Right ventricle myocardium superior (tissue), 1 donor: ENCODE measurements around the gene ZNF665. TPM values are rescaled to one million over a fixed set of nuclear protein-coding genes. Genes with fewer than 3 reads are reported as not detected.
A peak's percentile ranks its signal among the peaks of the same experiment; 100 is the strongest.
"Not testable (repeated sequence)": the region's sequence is repeated elsewhere in the genome, so short reads cannot be mapped to it uniquely, and the experiment has no call there.

ENCODE experiments used
- ATAC-seq: fragments of 200-7000 bp; cut with Tn5 transposase; one replicate; pipeline ENCODE4 v1.9.1; 2020; ENCODE audit warnings: mild to moderate bottlenecking; ENCODE audit not compliant: poor library complexity
- DNase-seq: peaks from one replicate; pipeline ENCODE4 v3.0.0-alpha.2; 2020
- intact Hi-C: fragments of 100-400 bp; cut with DNase I; formaldehyde crosslinking; loops from one replicate; pipeline ENCODE4 v1.11.2; 2022
- long read RNA-seq: library from polyadenylated mRNA; unstranded; transcript quantifications from one replicate; pipeline ENCODE4 v2.0.0, GENCODE V29; 2021
- total RNA-seq: library from RNA; stranded (reverse); fragmentation: NEBNext Ultra II Directional; extraction: Animal tissue kit (Norgen Biotek cat#: 25700); gene quantifications from one replicate; pipeline ENCODE4 v1.2.1, GENCODE V29; 2021
- donor health status: DM: no; HTN: yes; CAD: no; lungs with severe emphysema.

Gene ZNF665
- 1.3 TPM for total RNA-seq
- long read RNA-seq, result 0 reads

DNA sequence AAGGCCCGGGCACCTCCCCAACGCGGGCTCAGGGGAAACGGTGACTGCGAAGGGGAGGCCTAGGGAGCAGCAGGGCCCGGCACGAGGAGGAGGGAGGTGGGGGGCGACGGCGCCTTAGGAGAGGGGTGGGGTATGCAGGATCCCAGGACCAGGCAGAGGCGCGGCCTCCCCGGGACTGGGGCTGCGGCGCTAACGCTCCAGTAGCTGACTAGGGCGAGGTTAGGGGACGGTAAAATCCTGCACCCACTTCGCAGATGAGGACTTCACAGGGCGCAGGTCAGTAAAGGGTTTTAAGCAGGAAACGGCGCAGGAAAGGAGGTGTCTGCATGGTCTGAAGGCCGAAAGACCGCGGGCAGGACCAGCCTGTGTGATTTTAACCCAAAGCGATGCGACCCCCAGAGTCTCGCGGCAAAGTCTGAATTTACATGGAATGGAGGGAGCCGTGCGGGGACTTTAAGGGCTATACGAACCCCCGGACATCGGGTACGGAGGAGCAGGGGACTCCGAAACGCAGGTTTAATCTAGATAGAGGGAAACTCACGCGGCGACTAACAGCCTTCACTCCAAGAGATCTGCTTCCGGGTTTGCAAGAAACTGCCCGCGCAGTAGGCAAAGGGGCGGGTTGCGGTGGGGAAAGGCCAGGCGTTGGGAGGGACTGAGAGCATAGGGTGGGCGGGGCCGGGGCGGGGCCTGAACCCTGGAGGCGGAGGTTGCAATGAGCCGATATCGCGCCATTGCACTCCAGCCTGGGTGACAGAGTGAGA, at the start of gene ZNF665:
Gene ZNF665, minus strand, starts transcription at position 588 of the 764 bp plus-strand sequence. CDS start 10,460 bp downstream, outside the sequence.
- DNase-seq (peak; percentile 93), ATAC-seq (peak; percentile 86)
- intact Hi-C loops, result loop anchor here (5.0 to 10.0 kb wide), 2 partner anchors 116 to 172 kb away; partner anchors contain the start of gene ZNF525

GRCh38 chr19:53237114-53237777, 44.1 kb upstream of the ZNF665 start:
- DNase-seq, result no peak
- no peak for ATAC-seq
- intact Hi-C loops, result no loop called here

- intact Hi-C loops, result no loop called here
- DNase-seq (no peak), ATAC-seq (no peak)
Measured at GRCh38 chr19:53224606-53225005, 31.4 kb upstream of the ZNF665 start.

- ATAC-seq, intact Hi-C loops, DNase-seq: not testable (repeated sequence)
Measured at GRCh38 chr19:53222716-53223115, 29.6 kb upstream of the ZNF665 start.

DNA sequence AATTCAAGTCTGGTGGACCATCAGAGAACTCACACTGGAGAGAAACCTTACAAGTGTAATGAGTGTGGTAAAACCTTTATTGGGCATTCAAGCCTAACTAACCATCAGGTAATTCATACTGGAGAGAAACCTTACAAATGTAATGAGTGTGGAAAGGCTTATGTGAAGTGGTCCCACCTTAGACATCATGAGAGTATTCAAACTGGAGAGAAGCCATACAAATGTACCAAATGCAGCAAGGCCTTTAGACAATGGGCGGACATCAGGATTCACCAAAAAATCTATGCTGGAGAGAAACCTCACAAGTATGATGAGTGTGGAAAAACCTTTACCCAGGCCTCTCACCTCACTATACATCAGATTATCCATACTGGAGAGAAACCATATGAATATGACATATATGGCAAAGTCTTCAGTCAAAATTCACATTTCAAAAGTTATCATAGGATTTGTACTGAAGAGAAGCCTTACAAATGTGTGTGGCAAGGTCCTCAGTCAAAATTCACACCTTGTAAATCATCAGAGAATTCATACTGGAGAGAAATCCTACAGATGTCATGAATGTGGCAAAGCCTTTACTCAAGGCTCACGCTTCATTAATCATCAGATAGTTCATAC, 19.7 kb upstream of the ZNF665 start:
- DNase-seq, result no peak
- intact Hi-C loops, result no loop called here
- ATAC-seq, result no peak

DNA sequence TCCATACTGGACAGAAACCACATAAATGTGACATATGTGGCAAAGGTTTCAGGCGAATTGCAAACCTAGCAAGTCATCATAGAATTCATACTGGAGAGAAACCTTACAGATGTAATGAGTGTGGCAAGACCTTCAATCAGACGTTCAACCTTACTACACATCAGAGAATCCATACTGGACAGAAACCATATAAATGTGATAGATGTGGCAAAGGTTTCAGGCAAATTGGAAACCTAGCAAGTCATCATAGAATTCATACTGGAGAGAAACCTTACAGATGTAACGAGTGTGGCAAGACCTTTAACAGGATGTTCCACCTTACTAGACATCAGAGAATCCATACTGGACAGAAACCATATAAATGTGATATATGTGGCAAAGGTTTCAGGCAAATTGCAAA, 18.4 kb upstream of the ZNF665 start:
- DNase-seq, ATAC-seq, intact Hi-C loops: not testable (repeated sequence)

DNA sequence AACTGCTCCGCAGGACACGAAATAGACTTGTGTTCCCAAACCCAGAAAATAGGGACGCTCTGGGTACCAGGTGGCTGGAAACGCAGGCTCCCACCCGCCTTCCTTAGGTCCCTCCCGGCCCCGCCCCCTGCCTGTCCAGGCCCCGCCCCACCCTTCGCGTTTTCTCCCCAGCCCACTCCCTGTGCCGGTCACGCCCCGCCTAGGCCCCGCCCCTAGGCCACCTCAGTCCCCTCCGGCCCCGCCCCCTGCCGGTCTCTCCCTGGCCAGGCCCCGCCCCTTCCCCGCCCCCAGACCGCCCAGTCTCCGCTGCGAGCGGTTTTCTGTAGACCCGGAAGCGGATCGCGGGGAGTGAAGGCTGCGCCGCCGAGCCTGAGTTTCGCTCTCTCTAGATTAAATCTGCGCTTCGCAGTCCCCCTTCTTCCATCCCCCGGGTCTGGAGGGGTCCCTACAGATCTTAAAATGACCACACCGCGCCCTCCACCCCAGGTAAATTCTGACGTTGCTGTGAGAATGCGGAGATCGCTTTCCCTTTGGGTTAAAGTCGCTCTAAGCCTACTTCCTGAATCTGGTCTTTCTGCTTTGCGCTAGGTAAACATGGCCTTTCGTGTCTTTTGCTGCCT, 3.7 kb upstream of the ZNF665 start:
- intact Hi-C loops, result loop anchor here (10.0 kb wide), 1 partner anchor 168 kb away; the partner anchor contains the start of gene ZNF525
- peak; percentile 97 for ATAC-seq
- peak; percentile 99 for DNase-seq

- ATAC-seq (peak; percentile 69), DNase-seq (peak; percentile 74)
- intact Hi-C loops, result loop anchor here (10.0 kb wide), 1 partner anchor 169 kb away; the partner anchor contains the start of gene ZNF525
Measured at GRCh38 chr19:53195265-53195903, 2.2 kb upstream of the ZNF665 start.

- ATAC-seq (no peak), DNase-seq (no peak)
- intact Hi-C loops, result loop anchor here (5.0 to 10.0 kb wide), 2 partner anchors 116 to 171 kb away; partner anchors contain the start of gene ZNF525
Measured at GRCh38 chr19:53193535-53194222, 521 bp upstream of the ZNF665 start.

DNA sequence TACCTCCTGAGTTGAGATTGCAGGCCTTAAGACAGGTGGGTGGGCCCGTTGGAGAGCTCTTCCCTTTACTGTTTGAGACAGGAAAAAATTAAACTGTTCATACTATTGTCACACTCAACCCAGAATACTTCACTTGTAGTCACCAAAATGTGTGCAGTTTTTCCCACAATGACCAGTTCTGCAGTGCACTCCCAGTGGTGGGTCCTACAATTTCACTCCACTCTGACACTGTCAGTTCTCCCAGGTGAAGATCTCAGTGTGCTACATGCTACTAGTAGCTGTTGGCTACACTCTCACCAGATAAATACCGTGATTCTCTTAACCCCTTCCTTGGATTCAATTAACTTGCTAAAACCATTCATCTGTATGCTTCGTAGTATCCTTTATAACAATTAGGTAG, 2.9 kb downstream of the ZNF665 start:
- intact Hi-C loops, result loop anchor here (5.0 to 10.0 kb wide), 2 partner anchors 113 to 175 kb away; partner anchors contain the start of gene ZNF525
- no peak for ATAC-seq

GRCh38 chr19:53189691-53190198, 3.4 kb downstream of the ZNF665 start:
- intact Hi-C loops, result loop anchor here (5.0 to 10.0 kb wide), 2 partner anchors 112 to 175 kb away; partner anchors contain the start of gene ZNF525
- not testable (repeated sequence) for ATAC-seq, DNase-seq

More for the DNA sequence above, 2.9 kb downstream of the ZNF665 start:
- DNase-seq, result no peak

DNA sequence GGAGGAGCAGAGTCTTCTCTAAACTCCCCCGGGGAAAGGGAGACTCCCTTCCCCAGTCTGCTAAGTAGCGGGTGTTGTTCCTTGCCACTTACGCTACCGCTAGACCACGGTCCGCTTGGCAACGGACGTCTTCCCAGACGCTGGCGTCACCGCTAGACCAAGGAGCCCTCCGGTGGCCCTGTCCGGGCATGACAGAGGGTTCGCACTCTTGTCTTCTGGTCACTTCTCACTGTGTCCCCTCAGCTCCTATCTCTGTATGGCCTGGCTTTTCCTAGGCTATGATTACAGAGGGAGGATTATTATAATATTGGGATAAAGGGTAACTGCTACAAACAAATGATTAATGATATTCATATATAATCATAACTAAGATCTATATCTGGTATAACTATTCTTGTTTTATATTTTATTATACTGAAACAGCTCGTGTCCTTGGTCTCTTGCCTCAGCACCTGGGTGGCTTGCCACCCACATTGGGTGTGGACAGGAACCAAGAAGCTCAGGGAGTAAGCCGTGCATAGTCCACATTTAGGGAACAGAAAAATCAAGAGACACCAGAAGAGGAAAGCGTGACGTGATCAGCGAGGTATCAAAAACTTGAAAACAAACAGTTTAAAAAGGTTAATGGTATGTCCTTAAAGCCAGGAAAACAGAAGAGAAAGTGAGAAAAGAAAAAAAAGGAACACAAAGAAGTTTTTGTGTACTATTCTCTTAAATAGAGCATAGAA, 7.8 kb downstream of the ZNF665 start:
- ATAC-seq, DNase-seq, intact Hi-C loops: not testable (repeated sequence)

DNA sequence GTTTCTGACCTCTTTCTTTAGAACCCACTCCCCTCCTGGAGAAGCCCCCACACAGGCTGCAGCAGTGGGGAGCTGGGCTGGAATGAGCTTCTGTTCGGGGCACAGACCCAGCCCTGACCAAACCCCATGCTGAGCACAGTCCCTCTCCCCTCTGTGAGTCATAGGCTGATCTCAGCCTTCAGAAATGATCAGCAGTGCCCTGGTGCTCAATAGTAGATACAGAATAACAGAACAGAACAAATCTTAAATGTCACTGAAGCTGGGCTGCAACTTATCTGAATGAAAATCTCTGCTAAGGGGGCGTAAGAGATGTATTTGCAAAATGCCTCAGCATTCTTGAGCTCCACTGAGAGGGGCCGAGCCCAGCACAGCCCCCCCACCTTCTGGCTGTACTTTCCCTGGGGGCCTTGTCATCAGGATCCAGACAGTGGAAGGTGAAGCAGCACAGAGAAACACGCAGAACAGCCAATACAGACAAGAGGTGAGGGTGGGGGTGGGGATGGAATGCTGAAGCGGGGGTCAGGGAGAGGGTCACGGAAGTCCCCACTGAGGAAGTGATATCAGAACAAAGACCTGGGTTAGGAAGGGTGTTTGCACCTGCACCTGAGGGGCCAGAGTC, 9.9 kb downstream of the ZNF665 start:
- intact Hi-C loops, result no loop called here
- no peak for ATAC-seq
- DNase-seq, result no peak

DNA sequence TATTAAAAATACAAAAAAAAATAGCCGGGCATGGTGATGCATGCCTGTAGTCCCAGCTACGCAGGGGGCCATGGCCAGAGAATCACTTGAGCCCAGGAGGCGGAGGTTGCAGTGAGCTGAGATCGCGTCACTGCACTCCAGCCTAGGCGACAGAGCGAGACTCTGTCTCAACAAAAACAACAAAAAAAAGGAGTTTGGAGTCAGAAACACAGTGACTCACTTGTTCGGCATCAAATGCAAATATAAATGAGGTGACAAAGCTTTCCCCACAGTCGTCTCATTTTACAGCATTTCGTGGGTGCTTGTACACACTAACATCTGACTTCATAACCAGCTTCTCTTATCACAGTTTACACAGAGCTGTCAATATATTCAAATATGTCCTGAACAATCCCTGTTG, 11.0 kb downstream of the ZNF665 start:
- DNase-seq (no peak), ATAC-seq (no peak)
- intact Hi-C loops, result no loop called here

GRCh38 chr19:53177986-53178385, 15.2 kb downstream of the ZNF665 start:
- ATAC-seq (no peak), DNase-seq (no peak)
- intact Hi-C loops, result no loop called here

DNA sequence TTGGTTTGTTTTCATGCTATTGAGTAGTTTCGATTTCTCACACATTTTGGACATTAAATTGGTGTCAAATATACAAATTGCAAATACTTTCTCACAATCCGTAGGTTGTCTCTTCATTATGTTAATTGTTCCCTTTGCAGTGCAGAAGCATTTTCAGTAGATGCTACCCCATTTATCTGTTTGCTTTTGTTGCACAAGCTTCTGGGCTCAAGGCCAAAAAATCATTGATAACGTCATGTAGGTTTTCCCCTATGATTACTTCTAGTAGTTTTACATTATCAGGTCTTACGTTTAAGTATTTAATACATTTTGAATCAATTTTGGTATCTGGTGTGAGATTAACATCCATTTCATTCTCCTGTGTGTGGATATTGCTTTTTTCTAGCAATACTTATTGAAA, 20.3 kb downstream of the ZNF665 start:
- ATAC-seq (no peak), DNase-seq (no peak)
- intact Hi-C loops, result no loop called here
